HG02571 (cell line): ENCODE measurements around the gene IMMT.
A peak's percentile ranks its signal among the peaks of the same experiment; 100 is the strongest.
"Not testable (repeated sequence)": the region's sequence is repeated elsewhere in the genome, so short reads cannot be mapped to it uniquely, and the experiment has no call there.

Experiments
- ATAC-seq: cut with Tn5 transposase; IDR thresholded peaks from one replicate; pipeline ENCODE4 v1.9.1; 2021; ENCODE audit warnings: mild to moderate bottlenecking, moderate library complexity; ENCODE audit not compliant: unreplicated experiment

Gene IMMT

DNA sequence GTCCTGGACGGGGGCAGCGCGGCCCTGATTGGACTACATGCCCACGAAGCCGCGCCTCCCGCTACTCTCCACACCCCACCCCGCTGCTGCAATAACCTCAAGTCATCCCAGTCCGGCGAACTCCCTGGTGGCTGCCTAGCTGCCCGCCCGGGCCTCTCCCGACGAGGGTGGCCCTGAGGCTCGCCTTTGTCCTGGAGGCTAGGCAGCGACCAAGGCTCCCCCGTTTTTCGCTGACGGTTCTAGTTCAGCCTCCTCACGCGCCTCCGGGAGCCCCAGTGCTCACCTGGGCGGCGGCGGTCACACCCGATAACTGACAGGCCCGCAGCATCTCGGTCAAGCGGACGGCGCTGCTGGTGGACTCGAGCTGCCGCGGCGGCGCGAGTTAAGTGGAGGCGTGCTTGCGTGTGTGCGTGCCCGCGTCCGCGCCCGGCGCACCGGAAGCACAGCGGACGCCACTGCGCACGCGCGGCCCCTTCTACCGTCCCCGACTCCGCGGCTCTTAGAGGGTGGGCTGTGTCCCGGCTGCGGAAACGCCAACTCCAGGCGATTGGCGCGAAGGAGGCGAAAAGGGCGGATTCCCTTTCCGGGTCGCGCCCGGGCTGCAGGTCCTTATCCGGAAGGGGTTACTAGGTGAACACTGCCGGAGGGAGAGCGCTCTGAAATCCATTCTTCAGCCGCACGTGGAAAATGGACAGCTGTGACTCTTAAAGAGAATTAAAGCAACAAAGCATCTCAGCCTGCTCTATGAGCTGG is at the start of gene IMMT:
IMMT (minus strand) TSS at position 408 of the 753 bp plus-strand sequence; CDS start at position 328, 80 bp downstream.
- peak; percentile 87 for ATAC-seq

DNA sequence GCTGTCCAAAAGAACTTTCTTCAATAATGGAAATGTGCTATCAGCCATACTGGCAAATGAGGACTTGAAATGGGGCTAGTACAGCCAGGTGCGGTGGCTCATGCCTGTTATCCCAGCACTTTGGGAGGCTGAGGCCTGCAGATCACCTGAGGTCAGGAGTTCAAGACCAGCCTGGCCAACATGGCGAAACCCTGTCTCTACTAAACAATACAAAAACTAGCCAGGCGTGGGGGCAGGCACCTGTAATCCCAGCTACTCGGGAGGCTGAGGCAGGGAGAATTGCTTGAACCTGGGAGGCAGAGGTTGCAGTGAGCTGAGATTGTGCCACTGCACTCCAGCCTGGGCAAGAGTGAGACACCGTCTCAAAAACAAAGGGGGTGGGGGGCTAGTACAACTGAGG is 49.5 kb upstream of the IMMT start:
- not testable (repeated sequence) for ATAC-seq

DNA sequence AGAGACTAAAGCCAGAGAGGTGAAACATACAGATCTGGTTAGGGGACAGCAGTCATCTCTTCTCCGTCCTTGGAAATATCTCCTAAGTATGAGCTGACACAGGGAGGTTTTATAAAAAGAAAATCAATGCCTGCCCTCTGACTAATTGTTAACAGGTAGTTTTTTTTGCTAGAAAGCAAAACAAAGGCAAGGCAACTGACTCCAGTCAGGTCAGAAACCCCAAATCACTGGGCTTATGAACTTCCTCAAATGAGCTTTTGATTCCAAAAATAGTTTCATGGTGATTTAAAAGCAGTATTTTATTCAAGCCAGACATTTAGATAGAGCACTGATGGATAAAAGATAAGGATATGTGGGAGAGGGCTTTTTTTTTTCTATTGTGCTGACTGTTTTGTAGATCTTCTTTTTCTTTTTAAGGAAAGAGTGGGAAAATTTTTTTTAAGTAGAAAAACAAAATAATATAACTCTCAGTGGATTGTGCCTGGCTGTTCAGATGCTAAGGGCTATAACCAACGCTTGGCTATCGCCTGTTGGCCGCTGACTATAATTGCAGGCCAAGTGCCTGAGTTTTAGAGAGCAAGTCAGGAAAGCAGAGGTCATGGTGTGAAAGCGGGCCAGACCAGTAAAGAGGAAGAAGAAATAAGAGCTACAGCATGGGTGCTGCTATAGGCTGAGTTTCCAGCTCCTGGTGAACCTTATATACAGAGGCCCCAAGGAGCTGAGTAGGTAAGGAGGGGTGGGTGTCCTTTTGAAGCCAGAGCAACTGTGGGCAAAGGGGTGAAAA is 48.9 kb upstream of the IMMT start:
- ATAC-seq = no peak

DNA sequence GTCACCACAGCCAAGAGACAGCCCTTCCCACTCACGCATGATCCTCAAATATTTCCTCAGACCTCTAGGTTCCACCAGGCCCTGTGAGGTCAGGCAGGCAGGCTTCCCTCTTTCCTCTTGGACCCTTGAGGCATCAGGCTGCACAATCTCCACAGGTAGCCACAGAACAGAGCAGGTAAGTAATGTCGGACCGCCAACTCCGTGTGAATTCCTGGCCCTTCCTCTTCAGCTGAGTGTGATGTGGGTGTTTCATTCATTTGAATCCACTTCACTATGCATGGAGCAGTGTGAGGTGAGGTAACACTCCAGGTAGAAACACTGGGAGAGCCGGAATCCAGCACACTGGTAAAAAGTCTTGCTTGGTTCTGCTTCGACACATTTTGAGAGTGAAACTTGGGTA is 48.0 kb upstream of the IMMT start:
- ATAC-seq = no peak

DNA sequence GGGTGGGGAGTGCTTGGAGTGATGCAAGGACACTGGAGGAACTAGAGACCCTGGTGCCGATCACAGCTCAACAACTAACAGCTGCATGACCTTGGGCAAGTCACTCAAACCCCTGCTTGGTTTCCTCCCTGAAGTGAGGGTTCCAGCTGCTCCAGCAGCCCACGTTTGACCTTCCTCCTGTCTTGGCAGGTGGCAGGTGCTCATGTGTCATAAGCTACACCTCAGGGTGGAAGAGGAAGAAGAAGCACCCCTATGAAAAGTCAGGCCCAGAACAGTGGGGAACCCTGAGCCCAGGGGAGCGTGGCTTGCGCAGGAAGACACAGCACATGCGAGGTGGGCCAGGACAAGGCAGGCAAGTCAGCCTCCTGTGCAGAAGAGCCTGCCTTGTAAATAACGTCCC is 46.3 kb upstream of the IMMT start:
- no peak for ATAC-seq

DNA sequence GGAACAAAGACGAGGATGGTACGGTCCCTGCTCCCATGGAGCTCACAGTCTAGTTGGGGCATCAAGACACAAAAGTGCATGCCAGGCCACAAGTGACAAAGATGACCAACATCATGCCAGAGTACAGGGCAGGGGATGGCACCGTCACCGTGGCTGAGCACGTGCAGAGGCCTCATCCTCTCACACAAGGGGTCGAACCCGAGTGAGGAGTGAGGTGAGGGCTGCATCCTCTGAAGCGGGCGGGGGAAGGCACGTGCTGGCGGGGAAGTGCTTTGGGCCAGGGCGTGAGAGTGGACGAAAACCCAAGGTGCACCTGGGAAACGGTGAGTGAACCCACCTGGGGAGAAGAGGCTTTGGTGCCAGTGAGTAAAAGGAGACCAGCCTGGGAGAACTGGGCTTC is 45.0 kb upstream of the IMMT start:
- no peak for ATAC-seq

DNA sequence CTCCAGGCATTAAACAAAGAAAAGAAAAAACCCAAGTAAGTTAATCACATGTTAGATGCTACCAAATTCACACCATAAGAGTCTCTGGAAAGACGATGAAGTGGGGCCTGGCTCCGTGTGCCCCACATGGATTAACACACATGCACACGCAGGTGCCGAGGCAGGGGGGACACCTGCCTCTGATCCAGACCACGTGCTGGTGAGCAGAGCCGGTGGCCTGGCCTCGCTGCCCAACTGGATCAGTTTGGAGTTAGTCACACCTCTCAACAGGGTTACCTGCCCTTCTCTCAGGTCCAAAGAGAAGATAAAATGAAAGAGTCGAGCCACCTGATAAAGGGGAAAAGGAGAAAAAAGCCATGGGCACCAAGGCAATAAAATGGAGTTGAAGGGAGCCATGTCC is 44.5 kb upstream of the IMMT start:
- ATAC-seq = no peak

DNA sequence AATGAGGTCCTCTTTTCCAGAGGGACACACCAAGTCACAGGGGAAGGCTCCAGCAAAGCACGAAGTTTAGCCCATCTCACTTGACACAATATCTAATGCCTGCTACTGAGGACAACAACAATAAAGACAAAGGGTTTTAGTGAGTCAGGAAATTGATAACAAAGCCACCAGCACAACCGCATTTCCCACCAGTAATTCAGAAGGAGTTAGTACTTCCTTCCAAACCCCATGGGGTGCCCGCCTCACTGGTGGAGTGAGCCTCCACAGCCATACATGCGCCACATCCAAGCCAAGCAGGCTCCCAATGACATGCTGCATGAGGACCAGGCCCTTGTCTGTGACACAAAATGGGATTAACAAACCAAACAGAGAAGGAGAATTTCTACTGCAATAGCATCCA is 44.1 kb upstream of the IMMT start:
- no peak for ATAC-seq

DNA sequence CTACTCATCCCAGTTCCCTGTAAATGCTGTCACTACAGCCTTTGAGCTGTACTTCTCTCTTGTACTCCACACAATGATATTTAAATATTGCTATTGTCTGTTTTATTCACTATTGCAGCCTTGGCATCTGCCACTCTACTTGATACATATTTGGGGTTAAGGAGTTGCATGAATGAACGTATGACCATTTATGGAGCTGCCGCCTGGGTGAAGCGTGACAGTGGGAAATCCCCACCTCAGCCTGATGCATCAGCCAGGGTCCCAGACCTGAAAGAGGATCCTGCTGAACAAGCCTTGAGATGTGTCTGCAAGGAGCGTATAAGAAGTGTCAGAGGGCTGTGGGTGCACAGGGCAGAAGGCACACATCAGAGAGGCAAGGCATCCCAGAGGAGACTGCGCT is 43.1 kb upstream of the IMMT start:
- peak; percentile 75 for ATAC-seq

DNA sequence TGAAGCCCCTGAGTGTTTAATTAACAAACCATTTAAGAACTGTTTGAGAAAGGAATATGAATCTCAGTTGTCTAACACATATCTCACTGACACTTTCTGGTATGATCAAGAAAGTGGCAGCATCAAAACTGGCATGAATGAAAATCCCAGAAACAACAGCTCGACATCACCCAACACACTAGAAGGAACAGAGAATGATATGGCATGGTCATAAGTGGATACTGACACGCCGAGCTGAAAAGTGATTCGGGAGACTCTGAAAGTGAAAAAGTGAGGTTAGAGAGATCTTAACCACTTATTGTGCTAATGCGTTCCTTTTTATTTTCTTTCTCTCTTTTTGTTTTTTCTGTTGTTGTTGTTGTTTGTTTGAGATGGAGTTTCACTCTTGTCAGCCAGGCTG is 41.9 kb upstream of the IMMT start:
- no peak for ATAC-seq

DNA sequence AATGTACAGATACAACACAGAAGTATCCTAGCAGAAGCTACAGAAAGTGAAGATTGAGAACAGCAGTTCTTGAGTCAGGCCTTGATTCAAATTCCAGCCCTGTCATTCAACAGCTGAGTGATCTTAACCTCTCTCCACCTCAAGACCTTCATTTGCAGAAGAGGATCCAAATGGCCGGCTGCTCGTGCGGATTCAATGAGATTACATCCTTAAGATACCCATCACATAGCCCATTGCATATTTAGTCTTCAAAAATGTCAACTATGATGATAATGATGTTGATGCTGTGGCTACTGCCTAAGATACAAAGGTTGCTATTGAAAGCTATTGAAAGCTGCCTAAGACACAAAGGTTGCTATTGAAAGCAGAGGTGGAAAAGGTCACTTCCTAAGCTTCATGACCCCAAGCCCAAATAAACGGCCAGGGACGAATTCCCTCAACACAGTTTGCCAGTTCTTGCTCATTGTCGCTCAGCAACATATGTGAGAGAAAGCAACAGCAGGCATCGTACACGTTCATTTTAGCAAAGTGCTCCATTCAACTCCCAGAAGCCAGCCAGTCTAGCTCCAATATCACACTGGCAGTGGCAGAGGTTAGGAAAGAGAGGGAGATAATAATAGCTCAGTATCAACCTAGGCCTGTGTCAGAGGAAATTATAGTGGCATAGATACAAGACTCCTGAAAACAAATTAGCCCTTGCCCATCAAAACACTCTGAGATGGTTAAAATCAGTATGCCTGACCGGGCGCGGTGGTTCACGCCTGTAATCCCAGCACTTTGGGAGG is 40.1 kb upstream of the IMMT start:
- ATAC-seq = no peak

DNA sequence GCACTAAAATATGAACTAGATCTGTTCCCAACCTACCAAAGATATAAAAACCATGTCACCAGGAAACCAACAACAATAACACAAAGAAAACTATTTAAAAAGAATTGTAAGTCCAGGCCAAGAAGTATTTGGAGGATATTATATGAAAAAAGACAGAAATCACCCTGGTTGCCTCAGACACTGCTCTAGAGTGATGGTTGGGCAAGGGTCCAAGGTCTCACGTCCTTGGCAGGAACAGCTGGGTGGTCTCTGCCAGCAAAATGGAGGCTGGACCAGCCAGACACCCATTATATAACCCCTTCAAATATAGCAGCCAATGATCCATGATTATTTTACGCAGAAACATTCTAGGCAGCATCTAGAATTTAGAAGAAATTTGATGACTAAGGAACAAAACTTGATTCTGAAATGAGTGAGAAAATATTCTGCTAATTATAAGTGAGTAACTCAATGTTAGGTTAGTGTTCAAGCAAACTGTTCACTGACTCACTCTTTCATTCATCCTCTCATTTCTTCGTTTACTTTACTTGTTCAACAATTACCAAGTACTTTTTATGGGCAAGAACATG is 39.4 kb upstream of the IMMT start:
- ATAC-seq = no peak

DNA sequence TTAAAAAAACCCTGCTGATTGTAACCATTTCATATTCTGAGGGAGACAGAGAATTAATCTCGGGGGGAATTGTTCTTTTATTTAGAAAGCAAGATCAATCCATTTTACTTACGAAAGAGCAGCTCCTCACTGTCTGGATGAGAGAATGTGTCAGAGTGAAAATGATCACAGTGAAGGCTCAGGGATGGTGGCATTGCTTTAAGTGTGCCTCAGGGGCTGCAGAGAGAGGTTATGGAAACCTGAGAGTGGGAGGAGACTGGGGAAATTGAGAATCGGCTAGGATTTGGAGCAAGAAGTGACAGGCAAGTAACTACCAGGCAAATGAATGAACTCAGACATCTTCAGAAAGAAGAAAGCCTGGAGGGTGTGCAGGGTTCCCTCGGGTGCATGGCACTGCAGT is 38.2 kb upstream of the IMMT start:
- ATAC-seq = no peak

DNA sequence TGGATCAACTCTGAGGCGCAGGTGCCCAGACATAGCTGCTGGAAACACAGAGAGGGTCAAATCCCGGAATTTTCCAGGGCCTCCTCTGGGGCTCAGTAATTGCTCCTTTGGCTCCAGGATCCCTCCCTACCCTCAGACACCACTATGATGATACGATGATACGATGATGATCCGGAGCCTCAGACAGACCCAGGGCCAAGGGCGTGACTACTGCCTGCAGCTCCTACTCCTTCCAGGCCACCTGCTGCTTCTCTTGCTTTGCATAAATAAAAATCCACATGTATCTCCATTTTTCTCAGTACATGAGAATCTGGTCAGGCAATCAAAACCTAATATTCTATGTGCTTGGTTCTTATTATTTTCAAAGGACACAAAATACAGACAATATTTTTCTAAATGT is 37.6 kb upstream of the IMMT start:
- ATAC-seq = no peak

DNA sequence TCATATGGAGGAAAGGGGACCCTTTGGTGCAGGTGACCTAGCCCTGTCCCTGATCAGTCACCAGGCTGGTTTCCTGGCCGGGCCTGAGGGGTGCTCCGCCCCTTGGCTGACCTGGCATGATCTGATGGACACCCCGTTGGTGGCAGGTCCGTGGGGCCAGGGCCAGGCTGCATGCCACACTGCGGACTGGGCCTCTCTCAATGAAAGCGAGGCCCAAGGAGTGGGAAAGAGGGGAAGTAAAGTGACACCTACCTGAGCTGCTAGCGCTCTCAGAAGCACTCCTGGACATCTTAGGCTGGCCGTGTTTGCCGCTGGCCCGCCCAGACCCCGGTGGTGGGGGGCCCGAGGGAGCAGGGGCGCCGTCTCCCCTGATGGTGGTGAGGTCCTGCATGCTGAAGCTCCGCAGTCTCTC is 37.1 kb upstream of the IMMT start:
- no peak for ATAC-seq

DNA sequence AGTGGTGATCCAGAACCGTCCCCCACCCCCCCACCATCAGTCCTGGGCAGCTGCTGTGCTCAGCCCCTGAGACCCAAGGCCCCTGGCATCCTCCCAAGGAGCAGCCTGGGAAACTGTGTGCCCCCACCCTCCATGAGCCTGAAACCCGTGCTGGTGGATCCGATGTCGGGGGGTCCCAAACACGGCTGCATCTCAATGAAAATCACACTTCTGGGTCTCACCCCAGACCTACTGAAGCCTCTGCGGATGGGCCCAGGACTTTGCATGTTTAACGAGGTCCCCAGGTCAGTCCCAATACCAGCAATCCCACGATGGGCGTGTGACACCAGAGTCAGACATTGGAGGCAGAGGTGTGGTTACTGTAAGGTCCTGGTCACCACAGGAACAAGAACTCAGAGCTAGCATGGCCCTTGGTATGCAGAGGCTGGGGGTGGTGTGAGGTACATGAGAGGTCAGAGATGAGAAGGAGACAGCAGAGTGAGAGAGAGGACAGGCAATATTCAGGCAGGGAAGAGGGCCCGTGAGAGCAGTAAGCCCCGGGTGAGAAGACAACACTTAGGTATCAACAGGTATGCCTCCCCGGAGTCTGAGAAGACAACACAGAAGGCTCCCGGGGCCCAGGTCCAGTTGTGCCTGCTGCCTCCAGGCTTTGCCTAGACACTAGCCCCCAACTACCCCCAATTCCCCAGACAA is 36.6 kb upstream of the IMMT start:
- ATAC-seq = no peak

DNA sequence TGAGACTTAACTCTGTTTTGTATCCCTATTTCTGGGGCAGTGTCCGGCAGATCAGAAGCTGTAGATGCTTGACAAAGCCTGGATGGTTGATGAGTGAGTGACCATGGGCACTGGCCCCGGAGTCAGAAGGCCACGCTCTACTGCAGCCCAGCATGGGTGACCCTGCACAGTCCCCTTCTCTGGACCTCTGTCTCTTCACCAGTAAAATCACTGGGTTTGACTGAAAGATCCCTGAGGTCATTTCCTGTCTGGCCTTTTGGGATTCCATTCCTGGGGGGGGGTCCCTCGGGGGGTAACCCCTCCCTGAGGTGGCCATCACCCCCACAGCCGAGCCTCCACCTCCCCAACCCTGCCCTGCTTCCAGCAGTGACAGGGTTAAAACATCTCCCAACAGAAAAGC is 35.7 kb upstream of the IMMT start:
- no peak for ATAC-seq

DNA sequence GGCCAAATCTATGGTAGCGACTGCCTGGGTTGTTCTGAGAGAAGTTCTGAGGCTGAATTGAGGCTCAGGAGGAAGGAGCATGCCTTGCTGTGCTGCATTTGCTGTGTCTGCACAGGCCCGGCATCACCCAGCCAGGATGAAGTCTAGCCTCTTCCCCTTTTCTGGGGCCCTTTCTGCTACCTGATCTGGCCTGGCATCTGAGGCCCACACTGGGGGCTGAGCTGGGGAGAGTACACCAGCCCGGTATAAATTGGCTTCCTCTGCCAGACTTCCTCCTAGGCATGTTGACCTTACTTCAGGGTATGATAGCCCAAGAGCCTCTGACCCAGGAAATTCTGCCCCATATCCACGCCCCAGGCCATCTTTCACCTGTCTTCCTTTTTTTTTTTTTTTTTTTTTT is 34.0 kb upstream of the IMMT start:
- no peak for ATAC-seq

DNA sequence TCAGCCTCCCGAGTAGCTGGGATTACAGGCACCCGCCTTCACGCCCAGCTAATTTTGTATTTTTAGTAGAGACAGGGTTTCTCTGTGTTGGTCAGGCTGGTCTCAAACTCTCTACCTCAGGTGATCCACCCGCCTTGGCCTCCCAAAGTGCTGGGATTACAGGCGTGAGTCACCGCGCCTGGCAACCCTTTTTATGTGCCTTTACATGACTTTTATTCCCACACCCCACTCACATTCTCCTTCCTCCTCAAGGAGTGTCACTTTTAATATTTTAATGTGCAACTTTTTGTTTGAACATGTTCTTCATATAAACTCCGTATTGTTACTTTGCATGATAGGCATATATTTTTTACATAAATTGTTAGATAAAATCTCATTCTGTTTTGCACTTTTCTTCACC is 33.3 kb upstream of the IMMT start:
- not testable (repeated sequence) for ATAC-seq

DNA sequence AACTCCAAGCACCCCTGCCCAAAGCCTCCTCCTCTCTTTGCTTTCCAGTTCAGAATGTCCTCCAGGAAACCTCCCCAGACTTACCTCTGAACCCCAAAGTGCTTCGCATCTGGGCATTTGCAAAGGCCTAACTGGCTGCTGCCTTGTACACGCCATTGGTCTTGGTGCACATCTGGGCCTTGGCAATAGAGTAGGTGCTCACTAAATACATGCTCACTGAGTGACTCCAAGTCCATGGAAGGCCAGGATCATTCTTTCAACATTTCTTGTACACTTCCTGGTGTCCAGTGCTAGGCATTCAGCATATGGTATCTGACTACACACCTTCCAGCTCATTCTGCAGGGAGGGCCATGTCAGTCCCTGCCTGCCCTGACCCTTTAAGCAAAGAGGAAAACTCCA is 32.4 kb upstream of the IMMT start:
- no peak for ATAC-seq
